GM18502 (cell line): Measurements from ENCODE around the gene BTRC.
"Not testable (repeated sequence)": the region's sequence is repeated elsewhere in the genome, so short reads cannot be mapped to it uniquely, and the experiment has no call there.

Experiments used
- ATAC-seq: cut with Tn5 transposase; IDR thresholded peaks from one replicate; pipeline ENCODE4 v1.9.1; 2021; ENCODE audit warnings: mild to moderate bottlenecking; ENCODE audit not compliant: unreplicated experiment, poor library complexity

BTRC gene

DNA sequence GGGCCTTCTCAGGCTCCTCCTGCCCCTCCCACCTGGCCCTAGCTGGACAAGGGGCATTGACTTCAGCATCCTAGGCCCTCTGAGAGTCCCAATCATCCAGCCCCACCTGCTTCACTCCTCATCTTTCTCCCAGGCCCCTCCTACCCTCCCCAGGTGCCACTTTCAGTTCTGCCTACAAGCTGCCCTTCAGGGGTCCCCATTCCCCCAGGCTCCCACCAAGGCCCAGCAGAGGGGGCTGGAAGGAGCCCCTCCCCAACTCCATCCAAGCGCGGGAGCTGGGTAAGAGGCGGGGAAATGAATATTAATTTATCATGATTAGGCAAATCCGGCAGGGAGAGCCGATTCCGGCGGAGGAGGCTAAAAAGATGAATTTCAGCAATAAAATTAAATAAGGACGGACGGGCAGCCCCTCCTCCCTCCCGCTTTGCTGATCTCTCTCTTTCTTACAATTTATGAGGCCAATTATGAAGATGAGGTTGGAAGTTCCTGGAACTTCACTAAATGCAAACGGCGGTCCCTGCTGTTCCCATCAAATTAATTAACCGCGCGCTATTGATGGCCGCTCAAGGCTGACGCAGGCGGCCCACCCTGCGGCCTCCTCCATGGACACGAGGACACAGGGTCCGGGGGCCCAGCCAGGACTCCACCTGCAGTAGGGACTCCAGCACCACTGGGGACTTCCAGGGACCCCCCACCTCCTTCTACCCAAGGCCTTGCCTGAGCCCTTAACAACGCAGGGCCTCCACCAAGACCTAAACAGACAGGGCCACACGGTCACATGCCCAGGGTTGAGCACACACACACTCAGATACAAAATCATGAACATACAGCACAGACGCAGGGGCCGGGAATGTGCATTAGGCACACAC lies 220.2 kb downstream of the BTRC start:
- ATAC-seq = no peak

DNA sequence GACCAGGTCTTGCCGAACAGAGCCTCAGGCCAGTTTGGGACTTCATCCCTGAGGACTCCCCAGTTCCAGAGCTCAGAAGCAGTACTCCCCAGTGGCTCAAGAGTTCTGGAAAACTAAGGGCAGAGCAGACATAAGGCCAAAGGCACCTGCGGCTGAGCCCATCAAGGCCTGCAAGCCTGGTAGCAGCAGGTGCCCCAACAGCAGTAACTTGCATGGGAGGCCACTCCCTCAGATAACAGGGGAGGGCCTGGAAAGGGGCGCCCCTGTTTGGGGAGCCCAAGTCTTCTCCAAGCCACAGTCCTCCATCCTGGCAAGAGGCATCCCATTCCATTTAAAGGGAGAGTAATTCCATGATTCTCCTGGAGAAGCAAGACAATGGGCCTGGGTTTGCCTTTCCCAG lies 221.1 kb downstream of the BTRC start:
- ATAC-seq = no peak

- ATAC-seq = no peak
Observed at GRCh38 chr10:101575580-101576210, 221.7 kb downstream of the BTRC start.

DNA sequence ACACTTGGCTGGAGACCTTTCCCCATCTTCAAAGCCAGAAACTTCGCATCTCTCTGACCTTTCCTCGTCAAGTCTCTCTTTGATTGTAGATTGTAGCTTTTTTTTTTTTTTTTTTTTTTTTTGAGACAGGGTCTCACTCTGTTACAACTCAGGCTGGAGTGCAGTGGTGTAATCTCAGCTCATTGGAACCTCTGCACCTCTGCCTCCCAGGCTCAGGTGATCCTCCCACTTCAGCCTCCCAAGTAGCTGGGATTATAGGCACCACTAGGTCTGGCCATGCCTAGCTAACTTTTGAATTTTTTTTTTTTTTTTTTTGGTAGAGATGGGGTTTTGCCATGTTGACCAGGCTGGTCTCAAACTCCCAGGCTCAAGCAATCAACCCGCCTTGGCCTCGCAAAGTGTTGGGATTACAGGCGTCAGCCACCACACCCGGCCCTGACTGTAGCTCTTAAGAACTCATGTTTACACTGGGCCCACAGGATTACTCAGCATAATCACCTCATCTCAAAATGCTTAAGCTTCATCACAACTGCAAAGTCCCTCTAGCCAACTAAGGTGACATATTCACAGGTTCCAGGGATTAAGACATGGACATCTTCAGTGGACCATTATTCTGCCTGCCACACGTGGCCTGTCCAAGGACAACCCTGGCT lies 222.4 kb downstream of the BTRC start:
- ATAC-seq = no peak

GRCh38 chr10:101577121-101577871 lies 223.3 kb downstream of the BTRC start:
- ATAC-seq = no peak

- ATAC-seq = no peak
Observed at GRCh38 chr10:101578192-101578591, 224.2 kb downstream of the BTRC start.

GRCh38 chr10:101578803-101579515 lies 225.0 kb downstream of the BTRC start:
- no peak for ATAC-seq

DNA sequence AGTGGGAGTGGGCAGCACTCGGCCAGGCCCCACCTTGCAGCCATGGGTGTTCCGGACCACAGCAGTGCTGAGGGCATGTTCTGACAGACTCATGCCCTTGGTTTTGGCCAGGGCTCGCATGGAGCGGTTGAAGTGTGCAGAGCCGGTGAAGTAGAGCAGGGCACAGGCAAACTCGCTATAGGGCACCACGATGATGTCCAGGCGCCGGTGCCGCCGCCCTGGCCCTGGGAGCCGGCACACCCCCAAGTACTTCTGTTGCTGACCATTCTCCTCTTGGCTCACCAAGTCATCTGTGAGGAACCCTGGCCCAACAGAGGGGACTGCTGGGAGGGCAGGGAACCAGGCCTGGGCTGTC lies 225.5 kb downstream of the BTRC start:
- no peak for ATAC-seq

DNA sequence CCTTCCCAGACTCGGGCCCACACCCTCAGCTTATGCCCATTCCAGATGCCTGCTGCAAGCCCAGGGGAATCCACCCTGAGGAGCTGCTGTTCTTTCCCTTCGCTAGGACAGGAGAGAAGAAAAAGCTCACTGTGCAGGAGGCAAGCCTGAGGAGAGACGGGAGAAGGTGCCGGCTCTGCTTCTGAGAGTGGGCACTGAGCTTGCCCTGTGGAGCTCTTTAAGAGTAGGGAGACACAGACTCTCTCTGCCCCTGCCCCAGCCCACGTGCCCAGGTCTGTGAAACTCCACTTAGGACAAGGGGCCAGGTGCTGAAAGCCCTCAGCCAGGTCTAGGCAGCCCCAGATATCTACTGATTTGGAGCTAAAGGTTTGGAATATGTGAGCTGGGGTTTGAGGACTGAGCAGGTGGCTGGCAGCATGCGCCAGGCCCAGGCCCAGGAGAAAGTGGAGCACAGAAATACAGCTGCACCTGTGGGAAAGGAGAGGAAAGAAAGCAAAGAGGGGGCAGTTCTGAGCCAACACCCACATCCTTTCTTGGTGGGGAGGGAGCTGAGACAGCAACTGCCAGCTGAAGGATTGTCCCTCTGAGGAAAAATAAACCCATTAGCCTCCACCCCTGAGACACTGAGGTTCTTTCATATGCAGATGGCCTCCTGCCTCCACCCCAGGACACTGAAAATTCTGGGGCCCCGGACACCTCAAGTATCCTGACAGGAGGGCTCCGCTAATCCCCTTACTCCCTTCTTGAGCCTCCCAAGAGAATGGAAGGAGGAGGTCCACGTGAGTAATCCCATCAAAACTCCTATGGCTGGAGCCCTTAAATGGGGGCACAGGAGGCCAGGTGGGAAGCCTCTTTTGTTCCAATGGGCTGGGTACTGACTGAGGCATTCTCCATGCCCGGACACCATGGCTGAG lies 226.8 kb downstream of the BTRC start:
- no peak for ATAC-seq

DNA sequence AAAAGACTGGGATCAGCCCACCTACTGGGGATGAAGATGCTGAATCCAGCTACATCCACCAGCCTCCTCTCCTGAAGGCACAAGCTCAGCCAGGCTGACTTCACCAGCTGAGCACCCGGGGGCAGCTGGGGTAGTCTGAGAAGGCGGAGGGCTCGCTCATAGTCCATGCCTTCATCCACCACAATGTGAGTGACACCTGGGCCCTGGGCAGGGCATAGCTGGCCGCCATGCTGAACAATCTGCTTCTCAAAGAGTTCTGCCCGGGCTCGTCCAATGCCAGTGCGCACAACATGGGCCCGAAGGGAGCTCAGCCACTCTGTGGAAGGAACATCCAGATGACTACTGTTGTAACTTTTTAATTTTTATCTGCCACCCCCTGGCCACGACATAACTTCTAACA lies 231.9 kb downstream of the BTRC start:
- no peak for ATAC-seq

- ATAC-seq = peak; percentile 96
Observed at GRCh38 chr10:101587725-101588653, 234.0 kb downstream of the BTRC start, which contains the start of the genes DPCD and POLL. DPCD (plus strand) TSS chr10:101588321; CDS start chr10:101588337, 16 bp downstream. POLL (minus strand) TSS chr10:101588257; CDS start chr10:101587360, 897 bp downstream.

DNA sequence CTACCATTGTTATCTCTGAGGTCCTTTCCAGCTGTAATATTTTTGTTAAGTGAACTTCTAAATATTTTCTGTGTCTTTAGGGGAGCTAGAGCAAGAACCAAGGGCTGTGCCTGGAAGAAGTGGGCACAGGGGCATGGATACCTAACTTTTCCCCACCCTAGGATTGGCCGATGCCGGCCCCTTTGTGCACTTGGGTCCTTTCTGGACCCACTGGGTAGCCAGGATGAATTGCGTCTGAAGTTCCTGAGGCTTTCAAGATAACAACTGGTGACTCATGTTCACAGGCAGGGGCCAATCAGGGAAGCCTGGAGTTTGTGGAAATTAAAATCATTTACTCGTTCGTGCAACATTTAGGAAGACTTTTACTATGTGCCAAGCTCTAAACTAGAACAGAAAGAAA lies 234.9 kb downstream of the BTRC start:
- ATAC-seq = no peak

GRCh38 chr10:101593331-101593730 lies 239.4 kb downstream of the BTRC start:
- not testable (repeated sequence) for ATAC-seq

- ATAC-seq = no peak
Observed at GRCh38 chr10:101595591-101596433, 241.8 kb downstream of the BTRC start.

DNA sequence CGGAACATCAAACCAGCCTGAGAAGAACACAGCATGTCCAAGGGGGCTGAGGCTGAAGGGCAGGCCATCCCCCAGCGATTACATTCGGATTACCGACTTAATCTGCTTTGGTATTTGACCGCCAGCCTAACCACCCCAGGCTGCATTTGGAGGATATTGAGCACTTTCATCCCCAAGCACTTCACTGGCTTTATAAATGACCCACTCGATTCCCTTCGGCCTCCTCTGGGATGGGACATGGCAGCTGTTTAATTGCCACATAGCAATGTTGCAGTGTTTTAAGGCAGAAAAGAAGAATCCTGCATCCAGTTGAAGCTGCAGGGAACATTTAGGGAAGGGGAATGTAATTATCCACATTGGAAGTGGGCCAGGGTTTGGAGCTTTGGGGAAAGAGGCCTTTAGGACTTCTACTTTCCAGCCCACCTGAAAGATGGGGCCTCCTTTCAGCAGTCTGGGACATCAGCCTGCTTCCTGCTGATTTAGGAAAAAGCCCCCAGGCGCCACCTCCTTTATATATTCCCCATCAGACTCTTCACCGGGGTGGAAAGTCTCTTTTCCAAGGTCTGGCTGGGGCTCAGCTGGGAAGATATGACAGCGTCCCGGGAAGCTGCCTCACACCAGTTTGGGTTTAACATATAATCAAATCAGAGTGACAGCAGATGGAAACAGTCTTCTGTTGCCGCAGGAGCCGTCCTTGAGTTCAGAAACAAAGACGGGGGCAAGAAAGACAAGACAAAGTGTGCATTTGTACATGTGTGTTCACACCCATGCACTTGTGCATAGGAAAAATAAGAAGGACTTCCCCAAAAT lies 243.3 kb downstream of the BTRC start:
- no peak for ATAC-seq

GRCh38 chr10:101601541-101601940 lies 247.6 kb downstream of the BTRC start:
- no peak for ATAC-seq
